A172 (cell line): Measurements from ENCODE around the gene MCF2L2. TPM values are rescaled to one million over a fixed set of nuclear protein-coding genes. Genes with fewer than 3 reads are reported as not detected.

Source experiments
- DNase-seq: peaks from one replicate; pipeline ENCODE4 v3.0.0-alpha.2; 2015; ENCODE audit warnings: low spot score
- total RNA-seq: library from RNA; depleted of rRNA; stranded (reverse); fragments of >200 nt; shearing (Covaris generic); gene quantifications from 2 replicates; pipeline ENCODE4 v1.2.3, GENCODE V29; 2014

Gene MCF2L2
- total RNA-seq, 1 experiment from 2014 or later: 0.22 TPM

DNA sequence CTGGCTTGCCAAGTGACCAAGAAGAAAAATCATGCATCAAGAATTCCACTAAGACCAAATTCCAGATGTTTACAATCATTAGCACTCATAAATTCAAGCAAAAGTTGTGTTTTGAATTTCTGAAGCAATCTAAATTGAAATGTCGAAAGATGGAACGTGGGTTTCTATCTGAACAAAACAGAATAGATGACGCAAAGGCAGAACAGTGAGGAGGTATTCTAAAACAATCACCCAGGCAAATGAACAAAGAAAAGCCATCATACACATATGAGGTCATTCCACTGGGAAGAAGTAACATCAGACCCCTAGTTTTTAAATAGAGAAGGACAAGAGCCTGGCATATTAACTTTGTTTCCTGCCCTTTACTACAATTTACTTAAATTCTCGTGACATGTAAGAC, 58.0 kb downstream of the MCF2L2 start:
- no peak for DNase-seq

DNA sequence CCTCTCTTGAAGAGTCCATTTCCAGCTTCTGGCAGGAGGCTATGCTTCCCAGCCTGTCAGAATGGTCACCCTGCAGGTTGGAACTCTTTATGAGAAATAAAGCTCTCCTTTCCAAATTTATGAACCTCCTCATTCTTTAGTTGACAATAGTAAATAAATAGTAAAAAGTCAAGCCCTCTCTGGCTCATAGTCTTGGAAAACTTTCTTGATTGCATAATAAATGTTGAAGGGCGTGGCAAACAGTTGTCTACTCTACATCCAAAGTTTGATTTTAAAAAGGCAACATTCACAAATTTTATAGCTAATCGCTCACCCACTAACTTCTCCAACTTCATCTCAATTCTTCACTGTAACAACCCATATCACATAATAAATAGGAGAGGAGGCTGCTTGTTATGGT, 58.8 kb downstream of the MCF2L2 start:
- no peak for DNase-seq

DNA sequence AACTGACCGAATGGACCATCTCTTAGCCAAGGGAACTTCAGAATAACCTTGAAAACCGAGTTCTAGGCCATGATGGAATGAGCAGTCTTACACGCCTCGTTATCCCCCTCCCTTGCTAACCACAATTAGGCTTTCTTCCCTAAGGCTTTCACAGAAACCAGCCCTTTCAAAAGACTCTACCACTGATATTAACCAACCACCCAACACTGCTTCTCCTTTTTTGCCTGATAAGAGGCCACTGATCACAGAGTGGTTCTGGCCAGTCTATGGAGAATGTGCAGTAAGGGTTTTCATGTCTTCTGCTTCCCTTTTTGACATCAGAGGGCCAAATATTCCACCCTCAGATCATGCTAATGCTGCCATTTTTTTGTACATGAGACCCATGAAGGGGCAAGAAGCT, 59.3 kb downstream of the MCF2L2 start:
- no peak for DNase-seq

DNA sequence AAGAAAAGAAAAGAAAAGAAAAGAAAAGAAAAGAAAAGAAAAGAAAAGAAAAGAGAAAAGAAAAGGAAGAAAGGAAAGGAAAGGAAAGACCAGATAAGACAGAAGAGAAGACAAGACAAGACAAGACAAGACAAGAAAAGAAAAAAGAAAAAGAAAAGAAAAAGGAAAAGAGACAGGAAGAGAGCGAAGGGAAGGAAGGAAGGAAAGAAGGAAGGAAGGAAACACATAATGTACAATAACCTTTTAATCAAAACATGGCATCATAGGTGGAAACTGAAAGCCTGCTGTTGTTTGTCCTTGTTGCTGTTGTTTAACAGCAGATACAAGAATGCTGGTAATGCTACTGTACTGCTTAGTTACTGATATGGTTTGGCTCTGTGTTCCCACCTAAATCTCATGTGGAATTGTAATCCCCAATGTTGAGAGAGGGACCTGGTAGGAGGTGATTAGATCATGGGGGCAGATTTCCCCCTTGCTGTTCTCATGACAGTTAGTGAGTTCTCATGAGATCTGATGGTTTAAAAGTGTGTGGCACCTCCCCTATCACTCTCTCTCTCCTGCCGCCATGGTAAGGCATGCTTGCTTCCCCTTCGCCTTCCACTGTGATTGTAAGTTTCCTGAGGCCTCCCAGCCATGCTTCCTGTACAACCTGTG, 67.3 kb downstream of the MCF2L2 start:
- no peak for DNase-seq

DNA sequence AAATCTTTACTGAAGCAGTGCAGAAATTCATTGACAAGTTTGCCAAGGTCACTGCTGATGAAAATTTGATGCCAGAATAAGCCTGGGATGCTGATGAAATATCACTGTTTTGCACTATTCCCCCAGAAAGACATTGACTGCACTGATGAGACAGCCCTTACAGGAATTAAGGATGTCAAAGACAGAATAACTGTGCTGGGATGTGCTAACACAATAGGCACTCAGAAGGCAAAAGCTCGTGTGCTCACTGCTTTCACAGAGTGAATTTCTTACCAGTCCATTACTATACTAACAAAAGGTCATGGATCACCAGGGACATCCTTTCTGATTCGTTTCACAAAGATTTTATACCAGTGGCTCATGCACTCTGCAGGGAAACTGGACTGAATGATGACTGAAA, 69.4 kb downstream of the MCF2L2 start:
- DNase-seq: no peak

DNA sequence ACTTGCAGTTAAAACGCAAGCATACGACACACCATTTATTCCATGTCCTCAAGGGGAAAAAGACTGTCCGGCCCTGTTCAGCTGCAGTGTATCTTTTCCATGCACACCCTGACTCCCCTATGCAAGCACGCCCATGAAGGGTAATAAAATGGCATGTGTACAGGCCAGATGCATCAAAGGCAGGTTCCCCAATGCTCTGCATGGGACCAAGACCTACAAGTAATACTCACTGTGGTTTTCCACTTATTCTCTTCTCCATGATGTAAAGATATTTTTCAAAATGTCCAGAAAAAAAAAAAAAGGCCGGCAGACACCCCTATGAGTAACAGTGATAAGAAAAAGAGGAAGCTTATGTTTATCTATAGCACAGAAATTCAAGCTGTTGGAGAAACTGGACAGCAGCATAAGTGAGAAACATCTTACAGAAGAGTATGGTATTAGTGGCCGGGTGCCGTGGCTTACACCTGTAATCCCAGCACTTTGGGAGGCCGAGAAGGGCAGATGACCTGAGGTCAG, 70.8 kb downstream of the MCF2L2 start:
- DNase-seq: no peak

DNA sequence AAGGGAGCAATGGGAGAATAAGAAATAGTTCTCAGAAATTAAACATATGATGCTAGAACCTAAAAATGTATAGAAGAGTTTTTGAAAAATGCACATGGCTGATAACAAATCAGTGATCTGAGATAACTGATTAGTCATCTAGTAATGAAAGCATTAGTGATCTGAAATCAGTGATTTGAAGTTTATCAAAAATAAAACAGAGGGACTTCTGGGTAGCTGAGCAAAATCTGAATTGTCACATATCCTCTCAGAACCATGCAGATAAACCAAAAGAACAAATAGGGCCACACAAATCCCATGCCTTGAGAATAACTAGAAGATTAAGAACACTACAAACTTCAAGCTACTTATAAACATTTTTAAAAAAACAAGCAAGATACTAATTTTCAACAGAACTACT, 71.5 kb downstream of the MCF2L2 start:
- no peak for DNase-seq

DNA sequence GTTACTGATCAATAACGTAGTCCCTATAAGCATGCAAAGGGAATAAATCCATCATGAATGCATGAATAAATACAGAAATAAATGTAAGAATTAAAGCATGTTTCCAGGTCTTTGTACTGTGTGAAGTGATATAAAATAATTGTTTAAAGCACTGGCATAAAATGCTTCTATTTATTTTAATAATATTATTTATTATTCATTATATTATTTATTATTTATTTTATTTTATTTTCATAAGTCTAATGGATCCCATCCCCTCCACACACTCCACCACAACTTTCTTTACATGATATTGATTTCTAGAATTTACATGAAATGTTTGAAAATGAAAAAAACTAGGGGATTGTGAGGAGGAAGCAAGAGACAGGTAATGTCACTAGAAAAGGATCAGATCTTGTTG, 73.5 kb downstream of the MCF2L2 start:
- no peak for DNase-seq

DNA sequence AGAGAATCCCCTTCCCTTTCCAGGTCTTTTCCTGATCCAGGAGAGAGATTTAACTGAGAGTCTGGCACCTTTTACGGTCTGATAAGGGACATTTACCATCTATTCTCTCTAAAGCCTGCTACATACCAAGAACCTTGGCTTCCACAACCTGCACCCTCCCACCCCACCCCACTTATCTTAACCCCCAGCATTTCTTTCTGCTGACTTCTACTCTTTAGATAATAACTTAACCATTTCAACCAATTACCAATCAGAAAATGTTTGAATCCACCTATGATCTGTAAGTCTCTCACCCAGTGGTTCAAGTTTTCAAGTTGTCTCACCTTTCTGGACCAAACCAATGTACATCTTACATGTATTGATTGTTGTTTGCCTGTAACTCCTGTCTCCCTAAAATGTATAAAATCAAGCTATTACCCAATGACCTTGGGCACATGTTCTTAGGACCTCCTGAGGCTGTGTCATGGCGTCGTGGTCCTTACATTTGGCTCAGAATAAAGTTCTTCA, 74.0 kb downstream of the MCF2L2 start:
- DNase-seq: no peak

DNA sequence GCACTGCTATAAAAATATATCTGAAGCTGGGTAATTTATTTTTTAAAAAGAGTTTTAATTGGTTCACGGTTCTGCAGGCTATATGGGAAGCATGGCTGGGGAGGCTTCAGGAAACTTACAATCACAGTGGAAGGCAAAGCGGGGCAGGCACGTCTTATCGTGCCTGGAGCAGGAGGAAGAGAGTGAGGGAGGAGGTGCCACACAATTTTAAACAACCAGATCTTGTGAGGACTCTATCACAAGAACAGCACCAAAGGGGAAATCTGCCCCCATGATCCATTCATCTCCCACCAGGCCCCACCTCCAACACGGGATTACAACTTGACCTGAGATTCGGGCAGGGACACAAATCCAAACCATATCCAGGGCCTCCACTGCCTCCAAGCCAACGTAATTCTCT, 75.0 kb downstream of the MCF2L2 start:
- DNase-seq: no peak

DNA sequence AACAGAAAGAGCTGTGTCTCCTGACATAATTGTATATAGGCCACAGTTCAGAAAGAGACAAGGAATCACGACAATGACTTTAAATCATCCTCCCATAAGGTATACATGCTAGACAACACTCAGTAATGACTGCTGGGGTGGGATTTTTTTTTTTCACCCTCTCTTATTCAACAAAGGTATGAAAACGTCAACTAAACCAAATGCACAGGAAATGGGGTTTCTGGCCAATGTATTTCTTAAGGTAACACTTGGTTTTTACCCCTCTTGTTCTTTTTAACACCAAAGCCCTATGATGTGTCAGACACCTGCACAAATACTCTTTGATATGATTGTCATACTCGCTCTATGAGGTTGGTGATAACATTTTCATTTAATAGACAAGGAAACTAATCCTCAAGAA, 78.3 kb downstream of the MCF2L2 start:
- DNase-seq: no peak

DNA sequence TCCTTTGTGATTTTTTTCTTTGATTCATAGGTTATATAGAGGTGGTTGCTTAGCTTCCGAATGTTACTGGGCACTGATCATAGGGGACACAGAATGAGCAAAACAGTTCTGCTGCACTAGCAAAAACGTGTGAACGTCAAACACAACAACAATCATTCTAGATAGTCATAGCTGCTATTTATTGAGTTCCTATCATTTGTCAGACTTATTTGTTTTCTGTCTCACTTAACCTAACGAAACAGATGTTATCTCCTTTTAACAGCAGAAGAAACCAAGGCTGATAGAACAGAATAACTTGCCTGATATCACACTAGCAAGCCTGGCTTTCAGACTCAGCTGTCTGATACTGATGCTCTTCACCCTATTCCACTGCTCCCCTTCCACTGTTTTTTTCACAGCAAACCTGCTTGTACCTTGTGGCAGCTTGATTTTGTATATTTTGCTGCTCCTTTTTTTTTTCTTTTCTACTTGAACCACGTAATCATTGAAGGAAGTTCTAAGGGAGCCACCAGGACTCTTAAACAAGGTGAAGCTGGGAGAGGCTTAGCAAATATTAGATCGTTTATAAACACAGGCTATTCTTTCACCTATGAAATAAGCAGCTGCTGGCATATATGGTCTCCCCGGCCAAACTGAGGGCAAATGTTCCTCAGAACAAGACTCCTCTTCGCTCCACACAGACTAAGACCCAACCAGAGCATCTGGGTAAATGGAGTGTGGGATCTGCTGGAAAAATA, 78.8 kb downstream of the MCF2L2 start:
- DNase-seq: no peak

DNA sequence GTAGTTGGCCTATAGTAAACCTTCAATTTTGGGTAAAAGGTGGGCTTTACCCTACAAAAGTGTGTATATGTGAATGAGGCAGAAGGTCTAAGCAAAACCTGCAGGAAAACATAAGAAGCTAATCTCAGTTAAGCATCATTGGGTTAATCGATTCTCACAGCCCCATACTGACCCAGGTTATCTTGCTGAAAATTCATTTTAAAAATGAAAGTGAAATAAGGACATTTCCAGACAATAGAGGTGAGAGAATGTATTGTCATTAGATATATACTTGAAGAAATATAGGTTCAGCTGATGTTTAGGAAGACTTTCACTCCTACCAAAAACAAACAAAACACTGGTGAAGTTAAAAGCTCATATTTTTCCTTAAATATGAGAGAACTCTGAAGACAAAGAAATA, 85.6 kb downstream of the MCF2L2 start:
- DNase-seq: no peak

DNA sequence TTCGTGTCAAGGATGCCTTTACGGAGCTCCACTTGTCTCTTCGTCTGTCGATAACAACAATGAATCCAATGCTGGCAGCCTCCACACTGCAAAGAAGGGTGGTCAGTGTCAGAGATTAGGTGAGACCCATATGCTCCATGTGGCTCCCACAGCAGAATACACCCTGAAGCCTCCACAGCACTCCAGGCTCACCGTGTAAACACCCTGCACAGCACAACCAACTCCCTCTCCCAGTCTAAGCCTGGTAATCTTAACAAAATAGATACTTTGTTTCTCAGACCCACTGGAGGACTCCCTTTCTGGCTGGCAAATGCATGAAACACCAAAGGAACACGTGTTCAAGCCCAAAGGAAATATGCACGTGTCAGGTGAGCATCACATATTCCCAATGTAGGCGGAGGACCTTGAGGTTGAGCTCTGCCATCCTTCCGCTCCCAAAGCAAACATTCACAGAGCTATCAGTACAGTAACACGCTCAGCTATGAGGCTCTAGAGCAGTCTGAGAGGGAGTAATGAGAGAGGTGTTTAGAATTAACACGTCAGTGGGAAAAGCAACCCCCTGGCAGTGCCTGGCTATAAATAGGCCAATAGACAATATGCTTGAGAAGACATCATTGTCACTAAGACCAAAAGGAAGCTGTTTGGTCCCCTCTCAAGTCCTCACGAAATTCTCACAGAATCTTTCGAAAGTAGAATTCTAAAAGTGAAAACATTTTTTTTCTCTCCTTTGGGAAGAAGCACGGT, 86.7 kb downstream of the MCF2L2 start:
- no peak for DNase-seq

DNA sequence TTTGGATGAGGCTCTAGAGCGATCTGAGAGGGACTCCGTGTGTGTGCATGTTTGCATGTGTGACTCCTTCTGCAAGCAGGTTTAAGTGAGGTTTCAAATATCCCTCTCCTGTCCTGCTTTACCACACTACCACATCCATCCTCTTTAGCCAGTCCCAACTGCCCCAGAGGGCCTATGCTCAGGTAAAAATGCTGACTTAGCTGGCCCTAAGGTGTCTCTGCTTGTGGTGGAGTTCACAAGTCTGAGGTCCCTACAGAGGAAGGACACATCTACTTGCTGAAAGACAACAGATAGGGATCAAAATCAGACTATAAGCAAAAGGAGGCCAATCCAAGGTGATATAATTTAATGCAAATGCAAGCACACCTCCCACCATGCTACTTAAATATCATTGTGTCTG, 88.2 kb downstream of the MCF2L2 start:
- DNase-seq: no peak

DNA sequence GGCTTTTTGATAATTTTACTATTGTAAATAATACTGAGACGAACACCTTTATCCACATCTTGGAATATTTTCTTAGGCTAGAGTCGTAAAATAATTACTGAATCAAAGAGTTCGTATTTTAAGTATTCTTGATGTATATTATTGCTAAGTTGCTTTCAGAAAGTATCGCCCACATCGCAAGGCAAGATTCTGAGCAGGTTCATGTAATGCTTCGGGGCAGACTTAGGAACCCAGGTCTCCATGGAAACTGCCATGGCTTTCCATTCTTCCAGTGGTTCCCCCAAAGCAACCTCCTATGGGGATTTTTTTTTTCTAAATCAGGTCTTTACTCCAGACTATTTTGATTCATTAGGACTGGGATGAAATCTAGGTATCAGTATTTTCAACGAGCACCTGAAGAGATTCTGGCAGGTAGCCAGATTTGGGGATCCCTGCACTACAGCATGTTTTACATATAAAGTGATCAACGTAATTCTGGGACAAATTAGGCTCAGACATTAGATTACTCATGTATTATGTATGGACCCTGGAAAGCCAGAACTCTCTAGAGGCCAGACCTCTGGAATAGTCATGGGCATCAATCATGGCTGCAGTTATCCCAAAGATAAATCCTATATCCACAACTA, 88.8 kb downstream of the MCF2L2 start:
- no peak for DNase-seq

DNA sequence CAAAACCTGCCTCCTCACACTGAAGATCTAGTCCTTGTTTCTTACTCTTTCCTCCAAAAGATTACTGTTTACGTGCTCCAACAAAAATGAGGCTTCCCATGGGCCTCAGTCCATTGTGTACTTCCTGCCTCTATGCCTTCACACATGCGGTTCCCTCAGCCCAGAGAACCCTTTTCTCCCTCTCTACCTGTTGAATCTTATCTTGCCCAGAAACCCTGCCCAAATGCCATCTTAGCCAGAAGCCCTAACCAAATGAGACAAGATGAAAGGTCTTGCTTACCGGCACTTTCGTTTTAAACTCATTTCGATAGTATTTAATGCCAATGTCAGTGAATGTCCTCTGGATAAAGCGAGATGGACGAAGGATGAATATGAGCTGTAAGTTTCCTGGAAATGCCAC, 89.9 kb downstream of the MCF2L2 start:
- no peak for DNase-seq

DNA sequence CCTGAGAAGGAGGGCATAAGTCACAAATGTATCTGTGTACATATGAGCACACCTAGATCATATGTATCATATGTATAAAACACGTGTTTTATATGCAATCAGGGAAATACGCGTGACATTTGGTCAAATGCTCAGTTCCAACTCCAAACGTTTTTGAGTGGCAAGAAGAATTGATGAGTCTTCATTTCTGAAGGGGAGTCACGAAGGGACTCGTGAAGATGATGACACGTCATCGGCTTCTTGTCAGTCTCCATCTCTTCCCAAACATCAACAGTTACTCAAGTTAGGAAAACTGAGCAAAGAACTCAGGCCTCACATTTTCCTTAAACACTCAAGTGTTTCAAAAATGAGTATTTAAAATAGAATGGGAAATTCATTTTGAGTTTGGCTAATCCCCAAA, 95.9 kb downstream of the MCF2L2 start:
- no peak for DNase-seq

DNA sequence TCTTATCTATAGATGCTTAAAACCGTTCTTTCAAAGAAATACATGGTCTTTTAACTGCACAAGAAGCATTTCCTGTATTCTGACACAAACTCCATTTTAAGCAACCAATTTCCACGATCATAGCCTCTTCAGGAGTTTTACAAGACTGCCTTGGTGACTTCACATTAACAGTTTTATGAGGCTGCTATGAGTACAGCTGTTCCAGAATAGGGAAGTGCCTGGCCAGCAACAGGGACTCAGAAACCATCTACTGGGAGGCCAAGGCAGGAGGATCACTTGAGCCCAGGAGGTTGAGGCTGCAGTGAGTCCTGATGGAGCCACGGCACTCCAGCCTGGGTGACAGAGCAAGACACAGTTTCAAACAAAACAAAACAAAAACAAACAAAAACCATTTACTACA, 96.9 kb downstream of the MCF2L2 start:
- DNase-seq: no peak

DNA sequence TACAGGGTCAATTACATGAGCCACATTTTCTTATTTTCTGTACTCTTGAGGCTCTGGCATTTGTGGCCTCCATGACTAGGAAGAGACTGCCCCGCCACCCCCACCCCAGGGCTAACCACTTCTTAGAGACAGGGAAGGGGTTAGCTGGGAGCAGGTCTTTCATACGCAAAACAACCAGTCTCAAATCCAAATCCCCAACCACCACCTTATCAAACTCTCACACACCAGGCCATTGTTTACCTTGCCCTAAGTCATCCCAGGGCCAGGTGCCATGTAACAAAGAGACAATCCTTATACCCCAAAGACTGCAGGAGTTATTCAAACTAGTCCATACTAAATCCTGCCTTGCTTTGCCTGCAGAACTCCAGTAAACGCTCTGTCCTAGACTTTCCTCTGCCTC, 97.5 kb downstream of the MCF2L2 start:
- DNase-seq: no peak

DNA sequence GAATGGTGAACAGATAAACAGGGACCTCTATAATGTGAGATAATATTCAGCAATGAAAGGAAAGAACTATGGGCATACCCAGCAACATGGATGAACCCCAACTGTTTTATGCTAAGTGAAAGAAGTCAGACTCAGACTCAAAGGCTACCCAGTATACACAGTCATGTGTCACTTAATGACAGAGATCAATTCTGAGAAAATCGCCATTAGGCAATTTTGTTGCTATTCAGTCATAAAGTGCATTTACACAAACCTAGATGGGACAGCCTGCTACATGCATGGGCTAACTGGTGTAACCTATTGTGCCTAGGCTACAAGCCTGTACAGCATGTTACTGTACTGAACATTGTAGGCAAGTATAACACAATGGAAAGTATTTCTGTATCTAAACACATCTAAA, 98.9 kb downstream of the MCF2L2 start:
- DNase-seq: no peak

DNA sequence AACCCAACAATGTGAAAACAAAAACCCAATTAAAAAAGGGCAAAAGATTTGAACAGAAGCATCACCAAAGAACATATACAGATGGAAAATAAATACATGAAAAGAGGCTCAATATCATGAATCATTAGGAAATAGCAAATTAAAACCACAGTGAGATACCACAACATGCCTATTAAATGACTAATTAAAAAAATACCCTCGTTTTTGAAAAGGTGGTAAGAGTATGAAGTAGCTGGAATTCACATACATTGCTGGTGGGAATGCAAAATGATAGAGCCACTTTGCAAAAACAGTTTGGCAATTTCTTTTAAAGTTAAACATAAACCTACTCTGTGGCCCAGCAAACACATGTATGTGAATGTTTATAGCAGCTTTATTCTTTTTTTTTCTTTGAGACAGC, 99.6 kb downstream of the MCF2L2 start:
- peak; percentile 65 for DNase-seq
